GM12874 (cell line): ENCODE results near the gene IQGAP2.
A peak's percentile ranks its signal among the peaks of the same experiment; 100 is the strongest.

Source experiments
- TF ChIP-seq, protein P1 (sequence below): IDR thresholded peaks from 2 replicates; pipeline ENCODE4 v1.5.1; 2011; ENCODE audit warnings: low read depth, mild to moderate bottlenecking, control low read depth, low read length, moderate library complexity; ENCODE audit not compliant: insufficient read depth

Gene IQGAP2, protein sequence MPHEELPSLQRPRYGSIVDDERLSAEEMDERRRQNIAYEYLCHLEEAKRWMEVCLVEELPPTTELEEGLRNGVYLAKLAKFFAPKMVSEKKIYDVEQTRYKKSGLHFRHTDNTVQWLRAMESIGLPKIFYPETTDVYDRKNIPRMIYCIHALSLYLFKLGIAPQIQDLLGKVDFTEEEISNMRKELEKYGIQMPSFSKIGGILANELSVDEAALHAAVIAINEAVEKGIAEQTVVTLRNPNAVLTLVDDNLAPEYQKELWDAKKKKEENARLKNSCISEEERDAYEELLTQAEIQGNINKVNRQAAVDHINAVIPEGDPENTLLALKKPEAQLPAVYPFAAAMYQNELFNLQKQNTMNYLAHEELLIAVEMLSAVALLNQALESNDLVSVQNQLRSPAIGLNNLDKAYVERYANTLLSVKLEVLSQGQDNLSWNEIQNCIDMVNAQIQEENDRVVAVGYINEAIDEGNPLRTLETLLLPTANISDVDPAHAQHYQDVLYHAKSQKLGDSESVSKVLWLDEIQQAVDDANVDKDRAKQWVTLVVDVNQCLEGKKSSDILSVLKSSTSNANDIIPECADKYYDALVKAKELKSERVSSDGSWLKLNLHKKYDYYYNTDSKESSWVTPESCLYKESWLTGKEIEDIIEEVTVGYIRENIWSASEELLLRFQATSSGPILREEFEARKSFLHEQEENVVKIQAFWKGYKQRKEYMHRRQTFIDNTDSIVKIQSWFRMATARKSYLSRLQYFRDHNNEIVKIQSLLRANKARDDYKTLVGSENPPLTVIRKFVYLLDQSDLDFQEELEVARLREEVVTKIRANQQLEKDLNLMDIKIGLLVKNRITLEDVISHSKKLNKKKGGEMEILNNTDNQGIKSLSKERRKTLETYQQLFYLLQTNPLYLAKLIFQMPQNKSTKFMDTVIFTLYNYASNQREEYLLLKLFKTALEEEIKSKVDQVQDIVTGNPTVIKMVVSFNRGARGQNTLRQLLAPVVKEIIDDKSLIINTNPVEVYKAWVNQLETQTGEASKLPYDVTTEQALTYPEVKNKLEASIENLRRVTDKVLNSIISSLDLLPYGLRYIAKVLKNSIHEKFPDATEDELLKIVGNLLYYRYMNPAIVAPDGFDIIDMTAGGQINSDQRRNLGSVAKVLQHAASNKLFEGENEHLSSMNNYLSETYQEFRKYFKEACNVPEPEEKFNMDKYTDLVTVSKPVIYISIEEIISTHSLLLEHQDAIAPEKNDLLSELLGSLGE (N-terminal part only)

DNA sequence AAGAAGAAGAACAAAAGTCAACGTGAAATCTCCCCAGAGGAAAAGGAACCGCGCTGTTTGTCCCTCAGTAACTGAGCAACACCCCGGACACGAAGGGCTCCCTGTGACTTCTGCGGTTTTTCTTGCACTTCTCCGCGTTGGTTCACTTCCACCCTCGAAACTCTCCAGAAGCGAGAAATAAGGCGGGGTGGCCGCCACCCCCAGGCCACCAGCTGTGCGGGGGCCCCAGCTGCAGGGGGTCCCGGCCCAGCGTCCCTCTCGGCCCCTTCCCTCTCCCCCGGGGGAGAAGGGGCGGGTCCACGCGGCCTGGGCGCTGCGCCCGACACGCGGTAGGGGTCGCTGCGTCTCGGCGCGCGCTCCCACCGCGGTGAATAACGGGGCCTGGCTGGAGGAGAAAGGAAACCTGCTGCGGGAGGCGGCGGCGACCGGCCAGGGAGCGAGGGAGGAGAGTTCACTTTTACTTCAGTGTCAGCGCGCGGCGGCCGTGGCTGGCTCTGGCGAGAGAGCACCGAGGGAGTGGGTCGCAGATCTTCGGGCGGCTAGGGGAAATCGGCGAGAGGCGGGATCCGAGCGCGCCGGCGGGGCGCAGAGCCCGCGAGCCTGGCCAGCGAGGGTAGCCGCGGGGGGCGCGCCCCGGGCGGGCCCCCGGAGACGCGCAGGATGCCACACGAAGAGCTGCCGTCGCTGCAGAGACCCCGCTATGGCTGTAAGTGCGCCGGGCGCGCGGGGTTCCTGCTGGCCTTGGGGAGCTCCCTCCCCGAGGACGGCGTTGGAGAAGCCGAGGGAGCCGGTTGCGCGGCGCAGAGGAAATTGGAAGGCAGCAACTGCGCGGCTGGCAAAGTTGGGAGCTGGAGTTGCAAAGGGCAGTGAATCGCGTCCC lies at the start of gene IQGAP2:
TSS of gene IQGAP2 (plus strand) at position 400 of the 880 bp plus-strand sequence. CDS start at position 661, 261 bp downstream.
- TF ChIP-seq, protein P1, sequence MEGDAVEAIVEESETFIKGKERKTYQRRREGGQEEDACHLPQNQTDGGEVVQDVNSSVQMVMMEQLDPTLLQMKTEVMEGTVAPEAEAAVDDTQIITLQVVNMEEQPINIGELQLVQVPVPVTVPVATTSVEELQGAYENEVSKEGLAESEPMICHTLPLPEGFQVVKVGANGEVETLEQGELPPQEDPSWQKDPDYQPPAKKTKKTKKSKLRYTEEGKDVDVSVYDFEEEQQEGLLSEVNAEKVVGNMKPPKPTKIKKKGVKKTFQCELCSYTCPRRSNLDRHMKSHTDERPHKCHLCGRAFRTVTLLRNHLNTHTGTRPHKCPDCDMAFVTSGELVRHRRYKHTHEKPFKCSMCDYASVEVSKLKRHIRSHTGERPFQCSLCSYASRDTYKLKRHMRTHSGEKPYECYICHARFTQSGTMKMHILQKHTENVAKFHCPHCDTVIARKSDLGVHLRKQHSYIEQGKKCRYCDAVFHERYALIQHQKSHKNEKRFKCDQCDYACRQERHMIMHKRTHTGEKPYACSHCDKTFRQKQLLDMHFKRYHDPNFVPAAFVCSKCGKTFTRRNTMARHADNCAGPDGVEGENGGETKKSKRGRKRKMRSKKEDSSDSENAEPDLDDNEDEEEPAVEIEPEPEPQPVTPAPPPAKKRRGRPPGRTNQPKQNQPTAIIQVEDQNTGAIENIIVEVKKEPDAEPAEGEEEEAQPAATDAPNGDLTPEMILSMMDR = peak; percentile 90

DNA sequence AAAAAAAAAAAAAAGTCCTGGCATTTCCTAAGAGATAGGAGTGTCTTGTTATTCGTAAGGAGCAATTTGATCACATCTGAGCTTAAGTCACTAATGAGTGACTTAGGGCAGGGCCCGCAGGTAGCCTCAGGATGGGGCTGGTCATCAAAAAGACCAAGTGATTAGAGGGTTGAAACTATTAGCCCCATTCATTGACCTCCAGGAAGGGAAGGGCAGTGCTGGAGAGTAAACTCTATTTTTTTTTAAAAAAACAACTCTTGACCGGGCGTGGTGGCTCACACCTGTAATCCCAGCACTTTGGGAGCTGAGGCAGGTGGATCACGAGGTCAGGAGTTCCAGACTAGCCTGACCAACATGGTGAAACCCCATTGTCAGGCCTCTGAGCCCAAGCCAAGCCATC lies 46.2 kb upstream of the IQGAP2 start:
- TF ChIP-seq, protein P1 = no peak

DNA sequence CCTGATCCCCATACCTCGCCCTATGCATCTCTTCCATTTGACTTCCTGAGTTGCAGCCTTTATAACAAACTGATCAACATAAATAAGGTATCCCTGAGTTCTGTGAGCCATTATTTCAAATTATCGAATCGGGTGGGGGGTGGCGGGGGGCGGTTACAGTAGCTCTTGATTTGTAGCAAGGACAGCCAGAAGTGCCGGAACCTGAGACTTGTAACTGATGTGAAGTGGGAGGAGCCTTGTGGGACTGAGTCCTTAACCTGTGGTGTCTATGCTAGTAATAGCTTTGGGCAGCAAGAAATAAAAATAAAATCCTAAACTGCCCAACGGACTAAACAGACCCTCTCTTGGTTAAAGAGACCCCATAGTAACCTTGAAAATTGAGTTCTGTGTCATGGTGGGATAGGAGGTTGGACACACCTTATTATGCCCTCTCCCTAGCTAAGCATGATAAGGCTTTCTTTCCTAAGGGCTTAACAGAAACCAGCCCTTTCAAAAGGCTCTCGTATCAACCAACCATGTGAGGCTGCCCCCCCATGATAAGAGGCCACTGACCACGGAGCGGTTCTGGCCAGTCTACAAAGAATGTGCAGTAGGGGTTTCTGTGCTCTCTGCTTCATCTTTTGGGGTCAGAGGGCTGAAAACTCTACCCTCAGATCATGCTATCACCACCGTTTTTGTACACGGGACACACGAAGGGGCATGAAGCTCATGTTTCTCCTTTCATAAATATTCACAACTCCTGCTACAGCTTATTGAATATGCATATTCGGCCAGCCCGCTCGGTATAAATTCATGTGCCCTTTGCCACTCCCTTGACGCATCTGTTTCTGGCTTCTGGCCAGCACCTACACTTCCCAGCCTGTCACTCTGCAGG lies 39.5 kb upstream of the IQGAP2 start:
- TF ChIP-seq, protein P1 = no peak

DNA sequence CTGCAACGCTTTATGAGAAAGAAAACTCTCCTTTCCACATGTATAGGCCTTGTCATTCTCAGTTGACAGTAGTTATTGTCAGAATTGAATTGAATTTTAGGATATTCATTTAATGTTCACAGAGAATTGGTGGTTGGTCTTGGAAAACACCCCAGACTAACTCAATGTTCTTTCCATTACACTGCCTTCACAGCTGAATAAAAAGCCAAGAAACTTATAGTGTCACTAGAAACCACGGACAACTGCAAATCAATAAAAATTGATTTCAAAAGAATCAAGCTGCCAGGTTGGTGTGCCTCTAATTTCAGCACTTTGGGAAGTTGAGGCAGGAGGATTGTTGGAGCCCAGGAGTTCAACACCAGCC lies 38.9 kb upstream of the IQGAP2 start:
- TF ChIP-seq, protein P1 = no peak

DNA sequence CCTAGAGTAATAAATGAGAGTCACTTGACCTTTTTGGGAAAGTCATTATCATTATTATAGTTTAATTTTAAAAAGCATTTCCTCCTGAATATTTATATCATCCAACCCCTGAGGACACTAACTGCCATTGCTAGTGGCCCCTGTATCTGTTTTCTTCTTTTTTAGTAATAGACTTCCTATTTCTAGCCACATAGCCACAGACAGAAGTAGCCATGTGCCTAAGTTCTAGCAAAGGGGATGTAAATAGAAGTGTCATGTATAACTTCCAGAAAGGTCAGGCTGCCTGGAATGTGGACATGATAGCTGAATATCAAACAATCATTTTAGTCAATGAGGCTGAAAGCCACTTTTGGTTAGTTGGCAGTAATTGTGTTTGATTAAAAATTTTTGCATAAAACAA lies 37.5 kb upstream of the IQGAP2 start:
- TF ChIP-seq, protein P1 = no peak

DNA sequence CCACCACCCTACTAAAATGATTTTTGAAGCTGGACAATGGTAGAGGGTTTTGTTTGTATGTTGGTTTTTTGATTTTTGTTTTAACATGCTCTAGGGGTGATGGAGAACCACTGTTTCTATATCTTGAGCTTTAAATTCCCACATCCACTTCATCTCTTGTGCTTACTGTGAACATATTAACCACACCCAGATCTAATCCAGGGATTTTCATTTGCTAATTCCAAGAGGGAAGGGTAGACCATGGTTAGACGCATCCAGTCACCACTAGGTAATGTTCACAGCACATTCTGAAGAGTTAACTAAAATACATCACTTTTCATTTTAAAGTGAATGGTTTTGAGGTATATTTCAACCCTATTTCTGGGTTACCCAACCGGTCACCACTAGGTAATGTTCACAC lies 36.5 kb upstream of the IQGAP2 start:
- TF ChIP-seq, protein P1 = no peak
